Measurements from ENCODE around the gene SMIM33.
A peak's percentile ranks its signal among the peaks of the same experiment; 100 is the strongest.
"Not testable (repeated sequence)": the region's sequence is repeated elsewhere in the genome, so short reads cannot be mapped to it uniquely, and the experiment has no call there.

Gene SMIM33

DNA sequence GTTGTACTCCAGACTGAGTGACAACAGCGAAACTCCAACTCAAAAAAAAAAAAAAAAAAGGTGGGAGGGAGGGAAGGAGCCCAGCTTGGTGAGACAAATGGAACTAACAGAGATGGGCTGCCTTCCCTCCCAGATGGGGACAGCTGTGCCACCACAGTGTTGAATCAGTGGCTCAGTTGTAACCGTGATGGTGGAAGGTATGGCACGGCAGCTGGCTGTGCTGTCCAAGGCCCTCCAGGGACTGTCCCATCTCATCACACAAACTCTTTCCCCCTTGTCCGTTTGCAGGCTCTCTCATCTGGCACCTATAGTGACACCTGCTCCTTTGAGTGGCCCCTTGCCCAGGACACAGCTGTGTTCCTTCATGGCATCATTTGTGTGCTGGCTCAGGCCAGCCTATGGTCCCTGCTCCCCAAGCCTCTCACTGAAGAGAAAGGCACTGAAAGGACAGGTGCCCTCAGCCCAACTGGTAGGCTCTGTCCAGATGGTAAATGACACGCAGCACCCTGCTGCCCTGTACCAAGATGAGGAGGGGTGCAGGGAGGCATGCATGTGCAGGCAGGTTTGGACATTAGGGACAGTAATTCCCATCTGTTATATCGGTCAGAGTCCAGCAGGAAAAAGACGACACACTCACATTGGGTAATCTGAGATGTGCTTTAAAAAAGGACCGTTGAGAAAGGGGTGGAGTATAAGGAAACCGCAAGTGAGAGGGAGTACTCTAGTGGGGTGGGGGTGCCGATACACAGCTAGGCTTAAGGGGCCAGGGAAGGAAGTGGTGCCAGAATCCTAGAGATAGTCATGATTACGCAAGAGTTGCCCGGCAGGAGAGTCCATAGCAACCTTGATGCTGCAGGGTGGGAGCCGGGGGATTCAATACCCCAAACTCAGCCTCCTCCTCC, 4.3 kb downstream of the SMIM33 start:
- no peak overlapping the region for H3K27ac ChIP-seq (ENCODE audit: low read depth, low read length)
- H3K9ac ChIP-seq (ENCODE audit: low read length) = no peak overlapping the region
- no peak overlapping the region for H3K4me3 ChIP-seq (ENCODE audit: low read depth in 1 of 2, low read length in 2 of 2)
- no peaks in the 10 kb centered on the region for H3K9me3 ChIP-seq (ENCODE audit: low read length)
- H3K36me3 ChIP-seq (ENCODE audit: insufficient read depth, low read length) = peaks cover 10% of the 10 kb centered on the region
- H3K4me1 ChIP-seq (ENCODE audit: insufficient read depth, low read length) = no peaks in the 10 kb centered on the region
- no peaks in the 10 kb centered on the region for H3K27me3 ChIP-seq (ENCODE audit: control insufficient read depth in 1 of 2, insufficient read depth in 2 of 2, low read length in 2 of 2)

DNA sequence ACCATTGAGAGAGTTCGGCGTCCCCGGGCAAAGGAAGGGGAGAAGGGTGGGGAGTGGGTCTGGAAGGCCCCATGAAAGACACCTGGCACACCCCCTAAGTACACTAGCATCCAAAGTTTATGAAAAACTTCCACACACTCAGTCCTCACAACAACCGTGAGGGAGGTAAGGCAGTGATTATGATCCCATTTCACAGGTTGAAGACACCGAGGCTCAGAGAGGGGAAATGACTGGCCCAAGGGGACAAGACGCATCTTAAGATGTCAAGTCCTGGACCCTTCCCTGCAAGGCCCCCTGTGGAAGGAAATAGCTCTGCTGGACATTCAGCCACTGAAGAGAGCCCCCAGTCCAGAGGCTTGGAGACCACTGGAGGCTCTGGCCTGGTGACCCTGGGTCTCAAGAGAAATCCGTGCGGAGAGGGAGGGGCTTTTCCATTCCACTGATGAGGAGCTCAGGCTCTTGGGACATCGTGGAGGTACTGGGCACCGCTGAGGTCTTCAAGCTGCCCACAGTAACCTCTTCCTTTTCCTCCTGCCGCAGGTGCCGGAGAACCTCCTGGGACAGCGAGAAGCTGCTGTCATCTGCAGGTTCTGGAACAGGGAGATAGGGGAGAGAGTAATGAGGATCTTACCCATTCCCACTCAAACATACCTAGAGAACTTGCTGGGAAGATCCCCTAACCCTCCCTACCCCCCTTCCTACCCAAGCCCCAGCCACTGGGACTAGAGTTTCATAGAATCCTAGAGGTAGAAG, 5.2 kb downstream of the SMIM33 start:
- Histone ChIP-seq H3K4me1 (ENCODE audit: insufficient read depth, low read length) (peaks cover 4% of the 10 kb centered on the region), H3K9me3 (ENCODE audit: low read length) (no peaks in the 10 kb centered on the region), H3K9ac (ENCODE audit: low read length) (no peak overlapping the region), H3K27ac (ENCODE audit: low read depth, low read length) (no peak overlapping the region), H3K27me3 (ENCODE audit: control insufficient read depth in 1 of 2, insufficient read depth in 2 of 2, low read length in 2 of 2) (no peaks in the 10 kb centered on the region), H3K36me3 (ENCODE audit: insufficient read depth, low read length) (peaks cover 10% of the 10 kb centered on the region), H3K4me3 (ENCODE audit: low read depth in 1 of 2, low read length in 2 of 2) (no peak overlapping the region)

DNA sequence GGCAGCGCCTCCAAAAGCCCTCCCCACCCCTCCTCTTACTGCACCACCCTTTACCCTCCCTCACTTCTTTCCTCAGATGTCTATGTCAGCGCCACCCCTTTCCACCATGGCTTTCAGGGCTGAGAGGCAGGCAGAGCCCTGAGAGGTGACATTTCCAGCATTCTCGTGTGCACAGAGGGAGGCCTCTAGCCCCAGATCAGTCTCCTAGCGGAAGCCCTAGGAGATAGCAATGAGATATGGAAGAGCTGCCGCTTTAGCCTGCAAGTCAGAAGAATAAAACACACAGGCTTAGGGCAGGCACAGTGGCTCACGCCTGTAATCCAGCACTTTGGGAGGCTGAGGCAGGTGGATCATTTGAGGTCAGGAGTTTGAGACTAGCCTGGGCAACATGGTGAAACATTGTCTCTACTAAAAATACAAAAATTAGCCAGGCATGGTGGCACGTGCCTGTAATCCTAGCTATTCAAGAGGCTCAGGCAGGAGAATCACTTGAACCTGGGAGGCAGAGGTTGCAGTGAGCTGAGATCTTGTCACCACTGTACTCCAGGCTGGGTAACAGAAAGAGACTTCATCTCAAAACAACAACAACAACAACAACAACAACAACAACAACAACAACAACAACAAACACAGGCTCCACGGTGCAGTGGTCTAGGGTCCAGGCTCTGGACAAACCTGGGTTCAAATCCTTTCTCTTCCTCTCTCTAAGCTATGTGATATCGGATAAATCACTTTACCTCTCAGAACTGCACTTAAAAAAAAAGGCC, 8.0 kb downstream of the SMIM33 start:
- peaks cover 19% of the 10 kb centered on the region for H3K4me1 ChIP-seq (ENCODE audit: insufficient read depth, low read length)
- not testable (repeated sequence) for H3K36me3 ChIP-seq (ENCODE audit: insufficient read depth, low read length)

DNA sequence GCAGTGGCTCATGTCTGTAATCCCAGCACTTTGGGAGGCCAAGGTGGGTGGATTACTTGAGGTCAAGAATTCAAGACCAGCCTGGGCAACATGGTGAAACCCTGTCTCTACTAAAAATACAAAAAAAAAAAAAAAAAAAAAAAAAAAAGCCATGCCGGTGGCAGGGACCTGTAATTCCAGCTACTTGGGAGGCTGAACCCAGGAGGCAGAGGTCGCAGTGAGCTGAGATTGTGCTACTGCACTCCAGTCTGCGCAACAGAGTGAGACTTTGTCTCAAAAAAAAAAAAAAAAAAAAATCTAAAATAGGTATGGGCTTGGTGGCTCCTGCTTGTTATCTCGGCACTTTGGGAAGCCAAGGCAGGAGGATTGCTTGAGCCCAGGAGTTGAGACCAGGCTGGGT, 8.9 kb downstream of the SMIM33 start:
- H3K9ac ChIP-seq (ENCODE audit: low read length); H3K36me3 ChIP-seq (ENCODE audit: insufficient read depth, low read length); H3K27me3 ChIP-seq (ENCODE audit: control insufficient read depth in 1 of 2, insufficient read depth in 2 of 2, low read length in 2 of 2); H3K27ac ChIP-seq (ENCODE audit: low read depth, low read length); H3K9me3 ChIP-seq (ENCODE audit: low read length); H3K4me3 ChIP-seq (ENCODE audit: low read depth in 1 of 2, low read length in 2 of 2): not testable (repeated sequence)
- H3K4me1 ChIP-seq (ENCODE audit: insufficient read depth, low read length) = peaks cover 19% of the 10 kb centered on the region

More for the DNA sequence above, 8.0 kb downstream of the SMIM33 start:
- H3K9me3 ChIP-seq (ENCODE audit: low read length); H3K27ac ChIP-seq (ENCODE audit: low read depth, low read length); H3K27me3 ChIP-seq (ENCODE audit: control insufficient read depth in 1 of 2, insufficient read depth in 2 of 2, low read length in 2 of 2); H3K4me3 ChIP-seq (ENCODE audit: low read depth in 1 of 2, low read length in 2 of 2); H3K9ac ChIP-seq (ENCODE audit: low read length): not testable (repeated sequence)

DNA sequence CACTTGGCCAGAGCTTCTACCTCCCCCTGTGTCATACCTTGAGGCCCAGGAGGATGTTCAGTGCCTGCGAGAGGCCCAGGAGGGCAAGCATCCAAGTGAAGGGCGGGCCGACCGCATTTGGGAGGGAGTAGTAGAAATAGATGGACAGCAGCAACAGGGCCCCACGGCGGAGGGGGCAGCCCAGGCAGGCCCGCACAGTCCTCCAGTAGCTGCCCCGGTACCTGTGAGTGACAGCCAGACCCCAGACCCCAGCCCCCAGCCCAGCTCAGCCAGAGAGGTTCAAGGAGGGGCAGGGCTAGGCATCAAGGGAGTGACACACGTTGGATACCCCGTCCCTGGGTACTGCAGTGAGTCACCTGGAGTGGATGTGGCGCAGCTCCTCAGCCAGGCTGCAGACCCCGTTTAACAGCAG, 10.3 kb downstream of the SMIM33 start:
- Histone ChIP-seq H3K36me3 (ENCODE audit: insufficient read depth, low read length) (peaks cover 10% of the 10 kb centered on the region), H3K27ac (ENCODE audit: low read depth, low read length) (peak overlapping the region; percentile 88), H3K9ac (ENCODE audit: low read length) (peak overlapping the region; percentile 44), H3K4me1 (ENCODE audit: insufficient read depth, low read length) (peaks cover 19% of the 10 kb centered on the region), H3K9me3 (ENCODE audit: low read length) (no peaks in the 10 kb centered on the region), H3K4me3 (ENCODE audit: low read depth in 1 of 2, low read length in 2 of 2) (peak overlapping the region in 1 of 2 donors; percentile 67), H3K27me3 (ENCODE audit: control insufficient read depth in 1 of 2, insufficient read depth in 2 of 2, low read length in 2 of 2) (no peaks in the 10 kb centered on the region)

DNA sequence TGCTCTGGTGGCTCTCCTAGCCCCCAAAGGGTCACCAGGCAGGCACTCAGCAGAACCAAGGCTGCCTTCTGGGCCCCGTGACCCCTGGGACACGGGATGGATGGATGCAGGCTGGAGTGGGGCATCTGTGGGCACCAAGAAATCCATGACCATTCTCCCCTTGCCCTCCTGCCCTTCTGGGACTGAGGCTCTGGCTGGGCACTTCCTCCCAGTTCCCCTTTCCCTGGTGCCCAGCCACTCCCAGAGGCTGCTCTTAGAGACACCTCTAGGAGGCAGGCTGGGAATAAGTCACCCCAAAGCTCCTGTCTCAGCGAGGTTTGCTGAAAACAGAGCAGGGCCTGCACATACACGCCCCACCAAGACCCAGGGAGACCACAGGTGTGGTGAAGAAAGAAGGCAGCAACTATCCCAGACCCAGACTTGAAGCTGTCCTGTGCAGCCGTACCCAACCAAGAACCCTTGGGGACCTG, 10.8 kb downstream of the SMIM33 start:
- Histone ChIP-seq H3K9ac (ENCODE audit: low read length) (peak overlapping the region; percentile 44), H3K27ac (ENCODE audit: low read depth, low read length) (peak overlapping the region; percentile 88), H3K9me3 (ENCODE audit: low read length) (no peaks in the 10 kb centered on the region), H3K27me3 (ENCODE audit: control insufficient read depth in 1 of 2, insufficient read depth in 2 of 2, low read length in 2 of 2) (no peaks in the 10 kb centered on the region), H3K4me1 (ENCODE audit: insufficient read depth, low read length) (peaks cover 19% of the 10 kb centered on the region), H3K4me3 (ENCODE audit: low read depth in 1 of 2, low read length in 2 of 2) (peak overlapping the region; percentile 20 to 67), H3K36me3 (ENCODE audit: insufficient read depth, low read length) (peaks cover 10% of the 10 kb centered on the region)

DNA sequence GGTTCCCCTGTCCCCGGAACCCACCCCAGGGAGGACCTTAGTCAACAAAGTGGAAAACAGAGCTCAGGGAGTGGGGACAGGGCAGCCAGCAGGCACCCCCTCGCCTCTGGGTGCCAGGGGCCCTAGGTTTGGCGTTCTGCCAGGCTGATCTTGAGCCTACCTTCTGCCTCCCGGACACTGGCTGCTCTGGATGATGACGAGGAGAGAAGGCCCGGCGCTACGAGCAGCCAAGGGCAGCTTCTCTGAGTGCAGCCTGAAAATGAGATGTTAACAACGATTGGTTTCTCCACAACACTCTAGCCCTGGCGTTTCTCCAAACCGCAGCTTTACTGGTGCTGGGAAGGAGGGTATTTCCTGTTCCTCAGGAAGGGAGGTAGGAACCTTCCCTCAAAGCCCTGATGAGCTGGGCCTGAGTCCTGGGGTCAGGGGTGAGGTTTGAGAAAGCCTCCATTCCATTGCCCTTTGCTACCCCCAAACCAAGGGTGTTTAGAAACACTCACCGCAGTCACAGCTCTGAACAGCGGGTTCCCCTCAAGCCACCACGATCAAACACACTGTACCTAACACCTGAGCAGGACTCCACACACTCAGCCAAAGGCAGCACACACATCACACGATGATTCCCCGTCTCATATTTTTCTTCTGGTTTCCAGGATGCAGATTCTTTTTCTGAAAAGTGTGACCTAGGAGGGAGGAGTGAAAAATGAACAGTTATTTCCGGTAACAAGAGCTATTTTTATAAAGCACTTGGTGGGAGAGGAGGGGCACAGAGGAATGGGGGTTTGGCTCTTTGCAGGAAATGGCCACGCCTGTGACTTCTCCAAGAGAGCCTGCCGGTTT, 11.5 kb downstream of the SMIM33 start, which contains the start of gene STING1:
Gene STING1, minus strand, starts transcription at position 709 of the 840 bp plus-strand sequence. CDS start 1,054 bp downstream, outside the sequence.
- H3K9me3 ChIP-seq (ENCODE audit: low read length) = no peaks in the 10 kb centered on the region
- H3K4me3 ChIP-seq (ENCODE audit: low read depth in 1 of 2, low read length in 2 of 2) = peak within 1 kb of the TSS; percentile 20 to 67
- H3K36me3 ChIP-seq (ENCODE audit: insufficient read depth, low read length) = peaks cover 10% of the 10 kb centered on the region
- peaks cover 19% of the 10 kb centered on the region for H3K4me1 ChIP-seq (ENCODE audit: insufficient read depth, low read length)
- peak within 1 kb of the TSS; percentile 44 for H3K9ac ChIP-seq (ENCODE audit: low read length)
- H3K27me3 ChIP-seq (ENCODE audit: control insufficient read depth in 1 of 2, insufficient read depth in 2 of 2, low read length in 2 of 2) = no peaks in the 10 kb centered on the region
- peak within 1 kb of the TSS; percentile 88 for H3K27ac ChIP-seq (ENCODE audit: low read depth, low read length)

DNA sequence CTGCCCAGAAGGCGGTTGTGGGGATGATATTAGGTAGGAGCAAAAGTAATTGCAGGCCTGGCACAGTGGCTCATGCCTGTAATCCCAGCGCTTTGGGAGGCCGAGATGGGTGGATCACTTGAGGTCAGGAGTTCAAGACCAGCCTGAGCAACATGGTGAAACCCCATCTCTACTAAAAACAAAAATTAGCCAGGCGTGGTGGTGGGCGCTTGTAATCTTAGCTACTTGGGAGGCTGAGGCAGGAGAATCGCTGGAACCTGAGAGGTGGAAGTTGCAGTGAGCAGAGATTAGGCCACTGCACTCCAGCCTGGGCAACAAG, 12.0 kb downstream of the SMIM33 start:
- not testable (repeated sequence) for H3K9me3 ChIP-seq (ENCODE audit: low read length); H3K4me3 ChIP-seq (ENCODE audit: low read depth in 1 of 2, low read length in 2 of 2); H3K9ac ChIP-seq (ENCODE audit: low read length); H3K27ac ChIP-seq (ENCODE audit: low read depth, low read length); H3K27me3 ChIP-seq (ENCODE audit: control insufficient read depth in 1 of 2, insufficient read depth in 2 of 2, low read length in 2 of 2); H3K36me3 ChIP-seq (ENCODE audit: insufficient read depth, low read length)
- H3K4me1 ChIP-seq (ENCODE audit: insufficient read depth, low read length) = peaks cover 19% of the 10 kb centered on the region

DNA sequence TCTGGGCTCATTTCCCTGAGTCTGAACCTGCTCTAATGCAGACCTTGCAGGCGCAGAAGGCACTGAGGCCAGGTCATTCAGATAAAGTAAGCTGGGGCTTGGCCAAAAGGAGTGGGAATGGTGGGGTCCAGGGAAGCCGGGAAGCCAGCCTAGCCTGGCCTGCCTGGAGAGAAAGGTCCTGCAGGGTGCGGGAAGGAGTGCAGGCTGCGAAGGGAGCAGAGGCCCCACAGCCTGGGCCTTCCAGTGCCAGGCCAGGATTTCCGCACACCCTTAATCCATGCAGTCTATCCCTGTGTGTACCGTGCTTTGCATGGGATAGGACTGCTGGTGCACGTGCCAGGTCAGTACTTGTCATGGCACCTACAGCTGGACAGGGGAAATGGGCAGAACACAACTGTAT, 15.4 kb downstream of the SMIM33 start:
- H3K9me3 ChIP-seq (ENCODE audit: low read length) = no peaks in the 10 kb centered on the region
- no peak overlapping the region for H3K9ac ChIP-seq (ENCODE audit: low read length)
- no peaks in the 10 kb centered on the region for H3K36me3 ChIP-seq (ENCODE audit: insufficient read depth, low read length)
- H3K4me3 ChIP-seq (ENCODE audit: low read depth in 1 of 2, low read length in 2 of 2) = no peak overlapping the region
- peaks cover 15% of the 10 kb centered on the region for H3K4me1 ChIP-seq (ENCODE audit: insufficient read depth, low read length)
- no peak overlapping the region for H3K27ac ChIP-seq (ENCODE audit: low read depth, low read length)
- no peaks in the 10 kb centered on the region for H3K27me3 ChIP-seq (ENCODE audit: control insufficient read depth in 1 of 2, insufficient read depth in 2 of 2, low read length in 2 of 2)

DNA sequence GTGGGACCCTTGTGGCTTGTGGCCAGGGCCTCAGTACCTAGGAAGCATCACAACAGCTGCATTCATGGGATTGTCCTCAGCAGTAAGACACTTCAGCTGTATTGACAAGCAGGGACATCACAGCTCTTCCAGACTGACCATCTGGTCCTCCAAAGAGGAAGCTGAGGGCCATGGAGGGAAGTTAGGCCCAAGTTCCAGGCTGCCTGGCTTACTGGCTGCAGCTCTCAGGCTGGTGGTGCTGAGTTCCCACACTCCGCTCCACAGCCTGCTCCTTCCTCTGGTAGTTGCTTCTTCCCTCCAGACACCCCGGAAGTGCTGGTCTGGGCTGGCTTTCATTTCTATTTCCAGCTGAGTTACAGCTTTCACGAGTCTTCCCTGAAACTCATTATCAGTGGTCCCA, 17.5 kb downstream of the SMIM33 start:
- no peaks in the 10 kb centered on the region for H3K4me1 ChIP-seq (ENCODE audit: insufficient read depth, low read length)
- no peak overlapping the region for H3K27ac ChIP-seq (ENCODE audit: low read depth, low read length)
- no peaks in the 10 kb centered on the region for H3K27me3 ChIP-seq (ENCODE audit: control insufficient read depth in 1 of 2, insufficient read depth in 2 of 2, low read length in 2 of 2)
- H3K4me3 ChIP-seq (ENCODE audit: low read depth in 1 of 2, low read length in 2 of 2) = no peak overlapping the region
- no peaks in the 10 kb centered on the region for H3K36me3 ChIP-seq (ENCODE audit: insufficient read depth, low read length)
- H3K9ac ChIP-seq (ENCODE audit: low read length) = no peak overlapping the region
- no peaks in the 10 kb centered on the region for H3K9me3 ChIP-seq (ENCODE audit: low read length)

All from muscle layer of colon (tissue), 2 donors.